Adipocyte (in vitro differentiated cells): ENCODE measurements around the gene CA12.
A peak's percentile ranks its signal among the peaks of the same experiment; 100 is the strongest.
"Not testable (repeated sequence)": the region's sequence is repeated elsewhere in the genome, so short reads cannot be mapped to it uniquely, and the experiment has no call there.

Experiments used
- DNase-seq: peaks from one replicate; pipeline ENCODE4 v3.0.0-alpha.2; 2015; ENCODE audit warnings: low read depth
- H3K27me3 ChIP-seq: replicated peaks from 2 replicates; pipeline ENCODE4 v1.7.0; 2013; ENCODE audit warnings: mild to moderate bottlenecking, low read length, moderate library complexity; ENCODE audit not compliant: control insufficient read depth, insufficient read depth
- H3K36me3 ChIP-seq: 2 replicates; pipeline ENCODE4 v1.7.0; 2013; ENCODE audit warnings: low read length, mild to moderate bottlenecking, moderate library complexity; ENCODE audit not compliant: control insufficient read depth, insufficient read depth, severe bottlenecking
- H3K4me1 ChIP-seq: 2 replicates; pipeline ENCODE4 v1.7.0; 2013; ENCODE audit warnings: mild to moderate bottlenecking, low read length, moderate library complexity; ENCODE audit not compliant: control insufficient read depth, insufficient read depth
- H3K4me3 ChIP-seq: 2 replicates; pipeline ENCODE4 v1.7.0; 2013; ENCODE audit warnings: mild to moderate bottlenecking, low read length, moderate library complexity
- H3K9ac ChIP-seq: 2 replicates; pipeline ENCODE4 v1.7.0; 2013; ENCODE audit warnings: mild to moderate bottlenecking, low read length, moderate library complexity
- H3K9me3 ChIP-seq: 2 replicates; pipeline ENCODE4 v1.7.0; 2013; ENCODE audit warnings: mild to moderate bottlenecking, low read length, moderate library complexity; ENCODE audit not compliant: control insufficient read depth

CA12 gene

GRCh38 chr15:63330926-63331325, 50.7 kb downstream of the CA12 start:
- H3K9ac ChIP-seq, result no peak overlapping the region
- no peak overlapping the region for H3K4me3 ChIP-seq
- H3K4me1 ChIP-seq, result peaks cover 10% of the 10 kb centered on the region
- no peak for DNase-seq
- H3K36me3 ChIP-seq, result peaks cover 30% of the 10 kb centered on the region
- no peaks in the 10 kb centered on the region for H3K9me3 ChIP-seq
- no peaks in the 10 kb centered on the region for H3K27me3 ChIP-seq

GRCh38 chr15:63329567-63330350, 51.9 kb downstream of the CA12 start:
- DNase-seq, result no peak
- Histone ChIP-seq H3K9ac (no peak overlapping the region), H3K36me3 (peaks cover 38% of the 10 kb centered on the region)

GRCh38 chr15:63327648-63328421, 53.8 kb downstream of the CA12 start:
- H3K36me3 ChIP-seq, result peaks cover 32% of the 10 kb centered on the region
- H3K9me3 ChIP-seq, result no peaks in the 10 kb centered on the region
- H3K9ac ChIP-seq, result no peak overlapping the region
- H3K4me3 ChIP-seq, result no peak overlapping the region
- DNase-seq, result no peak
- peaks cover 6% of the 10 kb centered on the region for H3K4me1 ChIP-seq
- no peaks in the 10 kb centered on the region for H3K27me3 ChIP-seq

More at GRCh38 chr15:63329567-63330350, 51.9 kb downstream of the CA12 start:
- H3K4me3 ChIP-seq, result no peak overlapping the region
- no peaks in the 10 kb centered on the region for H3K9me3 ChIP-seq
- no peaks in the 10 kb centered on the region for H3K27me3 ChIP-seq
- peaks cover 10% of the 10 kb centered on the region for H3K4me1 ChIP-seq

GRCh38 chr15:63324770-63325169, 56.9 kb downstream of the CA12 start:
- peaks cover 19% of the 10 kb centered on the region for H3K36me3 ChIP-seq
- H3K9me3 ChIP-seq, result no peaks in the 10 kb centered on the region
- DNase-seq, result no peak
- H3K4me1 ChIP-seq, result no peaks in the 10 kb centered on the region
- no peak overlapping the region for H3K4me3 ChIP-seq
- H3K27me3 ChIP-seq, result no peaks in the 10 kb centered on the region
- H3K9ac ChIP-seq, result no peak overlapping the region

GRCh38 chr15:63323798-63324563, 57.7 kb downstream of the CA12 start:
- H3K27me3 ChIP-seq, result no peaks in the 10 kb centered on the region
- no peaks in the 10 kb centered on the region for H3K4me1 ChIP-seq
- H3K36me3 ChIP-seq, result peaks cover 16% of the 10 kb centered on the region
- H3K9me3 ChIP-seq, result no peaks in the 10 kb centered on the region
- no peak overlapping the region for H3K9ac ChIP-seq
- no peak overlapping the region for H3K4me3 ChIP-seq
- peak; percentile 21 for DNase-seq

- Histone ChIP-seq H3K27me3 (no peaks in the 10 kb centered on the region), H3K36me3 (peaks cover 16% of the 10 kb centered on the region), H3K9ac (no peak overlapping the region), H3K4me3 (no peak overlapping the region), H3K9me3 (no peaks in the 10 kb centered on the region), H3K4me1 (no peaks in the 10 kb centered on the region)
- no peak for DNase-seq
Observed at GRCh38 chr15:63322541-63322940, 59.1 kb downstream of the CA12 start.

- H3K36me3 ChIP-seq, result peaks cover 16% of the 10 kb centered on the region
- no peak for DNase-seq
- H3K4me1 ChIP-seq, result no peaks in the 10 kb centered on the region
- no peak overlapping the region for H3K9ac ChIP-seq
- H3K9me3 ChIP-seq, result no peaks in the 10 kb centered on the region
- H3K27me3 ChIP-seq, result no peaks in the 10 kb centered on the region
- no peak overlapping the region for H3K4me3 ChIP-seq
Observed at GRCh38 chr15:63321462-63321861, 60.2 kb downstream of the CA12 start.

GRCh38 chr15:63320981-63321380, 60.7 kb downstream of the CA12 start:
- not testable (repeated sequence) for H3K4me1 ChIP-seq, H3K27me3 ChIP-seq, H3K9me3 ChIP-seq, DNase-seq, H3K9ac ChIP-seq, H3K4me3 ChIP-seq
- peaks cover 13% of the 10 kb centered on the region for H3K36me3 ChIP-seq

GRCh38 chr15:63320446-63320845, 61.2 kb downstream of the CA12 start:
- H3K27me3 ChIP-seq, H3K9me3 ChIP-seq, DNase-seq, H3K9ac ChIP-seq, H3K4me1 ChIP-seq, H3K4me3 ChIP-seq, H3K36me3 ChIP-seq: not testable (repeated sequence)

- Histone ChIP-seq H3K9ac (no peak overlapping the region), H3K4me1 (no peaks in the 10 kb centered on the region), H3K36me3 (no peaks in the 10 kb centered on the region), H3K9me3 (no peaks in the 10 kb centered on the region), H3K27me3 (no peaks in the 10 kb centered on the region), H3K4me3 (no peak overlapping the region)
- no peak for DNase-seq
Observed at GRCh38 chr15:63319065-63319464, 62.6 kb downstream of the CA12 start.

- Histone ChIP-seq H3K36me3 (no peaks in the 10 kb centered on the region), H3K4me3 (no peak overlapping the region), H3K9me3 (no peaks in the 10 kb centered on the region), H3K4me1 (no peaks in the 10 kb centered on the region), H3K27me3 (no peaks in the 10 kb centered on the region), H3K9ac (no peak overlapping the region)
- no peak for DNase-seq
Observed at GRCh38 chr15:63318344-63318743, 63.3 kb downstream of the CA12 start.
